ENCODE results near the gene FAM222A. TPM values are rescaled to one million over a fixed set of nuclear protein-coding genes. Genes with fewer than 3 reads are reported as not detected.

Gene FAM222A
- total and polyA plus RNA-seq, 2 of the 8 experiments (the other 6 are each of a cell fraction or from before 2014, with no cell fraction given): 0.94 to 1.1 TPM

- TF ChIP-seq, protein P1, sequence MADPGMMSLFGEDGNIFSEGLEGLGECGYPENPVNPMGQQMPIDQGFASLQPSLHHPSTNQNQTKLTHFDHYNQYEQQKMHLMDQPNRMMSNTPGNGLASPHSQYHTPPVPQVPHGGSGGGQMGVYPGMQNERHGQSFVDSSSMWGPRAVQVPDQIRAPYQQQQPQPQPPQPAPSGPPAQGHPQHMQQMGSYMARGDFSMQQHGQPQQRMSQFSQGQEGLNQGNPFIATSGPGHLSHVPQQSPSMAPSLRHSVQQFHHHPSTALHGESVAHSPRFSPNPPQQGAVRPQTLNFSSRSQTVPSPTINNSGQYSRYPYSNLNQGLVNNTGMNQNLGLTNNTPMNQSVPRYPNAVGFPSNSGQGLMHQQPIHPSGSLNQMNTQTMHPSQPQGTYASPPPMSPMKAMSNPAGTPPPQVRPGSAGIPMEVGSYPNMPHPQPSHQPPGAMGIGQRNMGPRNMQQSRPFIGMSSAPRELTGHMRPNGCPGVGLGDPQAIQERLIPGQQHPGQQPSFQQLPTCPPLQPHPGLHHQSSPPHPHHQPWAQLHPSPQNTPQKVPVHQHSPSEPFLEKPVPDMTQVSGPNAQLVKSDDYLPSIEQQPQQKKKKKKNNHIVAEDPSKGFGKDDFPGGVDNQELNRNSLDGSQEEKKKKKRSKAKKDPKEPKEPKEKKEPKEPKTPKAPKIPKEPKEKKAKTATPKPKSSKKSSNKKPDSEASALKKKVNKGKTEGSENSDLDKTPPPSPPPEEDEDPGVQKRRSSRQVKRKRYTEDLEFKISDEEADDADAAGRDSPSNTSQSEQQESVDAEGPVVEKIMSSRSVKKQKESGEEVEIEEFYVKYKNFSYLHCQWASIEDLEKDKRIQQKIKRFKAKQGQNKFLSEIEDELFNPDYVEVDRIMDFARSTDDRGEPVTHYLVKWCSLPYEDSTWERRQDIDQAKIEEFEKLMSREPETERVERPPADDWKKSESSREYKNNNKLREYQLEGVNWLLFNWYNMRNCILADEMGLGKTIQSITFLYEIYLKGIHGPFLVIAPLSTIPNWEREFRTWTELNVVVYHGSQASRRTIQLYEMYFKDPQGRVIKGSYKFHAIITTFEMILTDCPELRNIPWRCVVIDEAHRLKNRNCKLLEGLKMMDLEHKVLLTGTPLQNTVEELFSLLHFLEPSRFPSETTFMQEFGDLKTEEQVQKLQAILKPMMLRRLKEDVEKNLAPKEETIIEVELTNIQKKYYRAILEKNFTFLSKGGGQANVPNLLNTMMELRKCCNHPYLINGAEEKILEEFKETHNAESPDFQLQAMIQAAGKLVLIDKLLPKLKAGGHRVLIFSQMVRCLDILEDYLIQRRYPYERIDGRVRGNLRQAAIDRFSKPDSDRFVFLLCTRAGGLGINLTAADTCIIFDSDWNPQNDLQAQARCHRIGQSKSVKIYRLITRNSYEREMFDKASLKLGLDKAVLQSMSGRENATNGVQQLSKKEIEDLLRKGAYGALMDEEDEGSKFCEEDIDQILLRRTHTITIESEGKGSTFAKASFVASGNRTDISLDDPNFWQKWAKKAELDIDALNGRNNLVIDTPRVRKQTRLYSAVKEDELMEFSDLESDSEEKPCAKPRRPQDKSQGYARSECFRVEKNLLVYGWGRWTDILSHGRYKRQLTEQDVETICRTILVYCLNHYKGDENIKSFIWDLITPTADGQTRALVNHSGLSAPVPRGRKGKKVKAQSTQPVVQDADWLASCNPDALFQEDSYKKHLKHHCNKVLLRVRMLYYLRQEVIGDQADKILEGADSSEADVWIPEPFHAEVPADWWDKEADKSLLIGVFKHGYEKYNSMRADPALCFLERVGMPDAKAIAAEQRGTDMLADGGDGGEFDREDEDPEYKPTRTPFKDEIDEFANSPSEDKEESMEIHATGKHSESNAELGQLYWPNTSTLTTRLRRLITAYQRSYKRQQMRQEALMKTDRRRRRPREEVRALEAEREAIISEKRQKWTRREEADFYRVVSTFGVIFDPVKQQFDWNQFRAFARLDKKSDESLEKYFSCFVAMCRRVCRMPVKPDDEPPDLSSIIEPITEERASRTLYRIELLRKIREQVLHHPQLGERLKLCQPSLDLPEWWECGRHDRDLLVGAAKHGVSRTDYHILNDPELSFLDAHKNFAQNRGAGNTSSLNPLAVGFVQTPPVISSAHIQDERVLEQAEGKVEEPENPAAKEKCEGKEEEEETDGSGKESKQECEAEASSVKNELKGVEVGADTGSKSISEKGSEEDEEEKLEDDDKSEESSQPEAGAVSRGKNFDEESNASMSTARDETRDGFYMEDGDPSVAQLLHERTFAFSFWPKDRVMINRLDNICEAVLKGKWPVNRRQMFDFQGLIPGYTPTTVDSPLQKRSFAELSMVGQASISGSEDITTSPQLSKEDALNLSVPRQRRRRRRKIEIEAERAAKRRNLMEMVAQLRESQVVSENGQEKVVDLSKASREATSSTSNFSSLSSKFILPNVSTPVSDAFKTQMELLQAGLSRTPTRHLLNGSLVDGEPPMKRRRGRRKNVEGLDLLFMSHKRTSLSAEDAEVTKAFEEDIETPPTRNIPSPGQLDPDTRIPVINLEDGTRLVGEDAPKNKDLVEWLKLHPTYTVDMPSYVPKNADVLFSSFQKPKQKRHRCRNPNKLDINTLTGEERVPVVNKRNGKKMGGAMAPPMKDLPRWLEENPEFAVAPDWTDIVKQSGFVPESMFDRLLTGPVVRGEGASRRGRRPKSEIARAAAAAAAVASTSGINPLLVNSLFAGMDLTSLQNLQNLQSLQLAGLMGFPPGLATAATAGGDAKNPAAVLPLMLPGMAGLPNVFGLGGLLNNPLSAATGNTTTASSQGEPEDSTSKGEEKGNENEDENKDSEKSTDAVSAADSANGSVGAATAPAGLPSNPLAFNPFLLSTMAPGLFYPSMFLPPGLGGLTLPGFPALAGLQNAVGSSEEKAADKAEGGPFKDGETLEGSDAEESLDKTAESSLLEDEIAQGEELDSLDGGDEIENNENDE (IDR thresholded peaks at IDR 0.05; ENCODE audit: insufficient replicate concordance, low read length): no peak
Measured at GRCh38 chr12:109738209-109738608, 24.6 kb downstream of the FAM222A start (continued).
